DOHH2 (cell line): Measurements from ENCODE around the gene PRKCE.

Source experiments
- H3F3A ChIP-seq: fragments of 200-600 bp; sonication (generic), shearing (Covaris generic); 2 replicates; pipeline ENCODE4 v1.6.0; 2016; ENCODE audit warnings: antibody characterized with exemption, mild to moderate bottlenecking; ENCODE audit not compliant: control insufficient read depth, insufficient read depth
- H3K27ac ChIP-seq: fragments of 200-600 bp; sonication (generic); 2 replicates; pipeline ENCODE4 v1.5.1; 2014; ENCODE audit warnings: low read depth, mild to moderate bottlenecking, low read length, moderate library complexity
- H3K27me3 ChIP-seq: fragments of 200-600 bp; sonication (generic); 2 replicates; pipeline ENCODE4 v1.6.1; 2014; ENCODE audit warnings: mild to moderate bottlenecking, low read length, mixed read lengths; ENCODE audit not compliant: control insufficient read depth
- H3K36me3 ChIP-seq: fragments of 200-600 bp; sonication (generic); 2 replicates; pipeline ENCODE4 v1.6.1; 2014; ENCODE audit warnings: mild to moderate bottlenecking, low read length, moderate library complexity, mixed read lengths; ENCODE audit not compliant: control insufficient read depth
- H3K4me1 ChIP-seq: fragments of 200-600 bp; sonication (generic); 2 replicates; pipeline ENCODE4 v1.6.1; 2014; ENCODE audit warnings: mild to moderate bottlenecking, low read length, mixed read lengths; ENCODE audit not compliant: control insufficient read depth
- H3K4me2 ChIP-seq: fragments of 200-600 bp; sonication (generic); 2 replicates; pipeline ENCODE4 v1.6.0; 2014; ENCODE audit warnings: mild to moderate bottlenecking, low read length, moderate library complexity
- H3K4me3 ChIP-seq: fragments of 200-600 bp; sonication (generic); 2 replicates; pipeline ENCODE4 v1.5.1; 2014; ENCODE audit warnings: mild to moderate bottlenecking, low read length, mixed read lengths
- H3K79me2 ChIP-seq: fragments of 200-600 bp; sonication (generic); 2 replicates; pipeline ENCODE4 v1.6.1; 2014; ENCODE audit warnings: mild to moderate bottlenecking, low read length, mixed read lengths; ENCODE audit not compliant: control insufficient read depth
- H3K9me2 ChIP-seq: fragments of 200-600 bp; sonication (generic); replicated peaks from 2 replicates; pipeline ENCODE4 v1.6.1; 2014; ENCODE audit warnings: mild to moderate bottlenecking, low read length, mixed read lengths; ENCODE audit not compliant: control insufficient read depth
- H3K9me3 ChIP-seq: fragments of 200-600 bp; sonication (generic); 2 replicates; pipeline ENCODE4 v1.6.1; 2014; ENCODE audit warnings: antibody characterized with exemption, low read length, mixed read lengths; ENCODE audit not compliant: control insufficient read depth, insufficient read depth
- H4K20me1 ChIP-seq: fragments of 200-600 bp; sonication (generic); 2 replicates; pipeline ENCODE4 v1.6.0; 2014; ENCODE audit warnings: low read depth, mild to moderate bottlenecking, antibody characterized with exemption, low read length, moderate library complexity; ENCODE audit not compliant: control insufficient read depth, insufficient read depth
- CTCF ChIP-seq: fragments of 200-600 bp; sonication (generic); IDR thresholded peaks from one replicate; pipeline ENCODE4 v1.5.1; 2014; ENCODE audit warnings: antibody characterized with exemption, mild to moderate bottlenecking, low read depth, low read length; ENCODE audit not compliant: poor library complexity, severe bottlenecking
- EZH2phosphoT487 ChIP-seq: fragments of 200-600 bp; sonication (generic); IDR thresholded peaks from 2 replicates; pipeline ENCODE4 v1.6.1; 2017; ENCODE audit warnings: borderline replicate concordance, mild to moderate bottlenecking, antibody characterized with exemption, low read length, moderate library complexity, mixed read lengths

Gene PRKCE

GRCh38 chr2:45851576-45852304, 200.3 kb downstream of the PRKCE start:
- H3K4me2 ChIP-seq = peak overlapping the region; percentile 14
- H3K9me2 ChIP-seq = no peaks in the 10 kb centered on the region
- peaks cover 14% of the 10 kb centered on the region for H3K4me1 ChIP-seq
- H3K4me3 ChIP-seq = no peak overlapping the region
- H3K27me3 ChIP-seq = no peaks in the 10 kb centered on the region
- H3K9me3 ChIP-seq = no peaks in the 10 kb centered on the region
- H3F3A ChIP-seq = no peaks in the 10 kb centered on the region
- no peak overlapping the region for H3K27ac ChIP-seq
- H3K79me2 ChIP-seq = no peaks in the 10 kb centered on the region
- H3K36me3 ChIP-seq = no peaks in the 10 kb centered on the region
- no peak for TF ChIP-seq EZH2phosphoT487
- no peak for TF ChIP-seq CTCF
- no peaks in the 10 kb centered on the region for H4K20me1 ChIP-seq

GRCh38 chr2:45852450-45853150, 201.1 kb downstream of the PRKCE start:
- Histone ChIP-seq H3K27ac (no peak overlapping the region), H3K79me2 (no peaks in the 10 kb centered on the region), H3F3A (no peaks in the 10 kb centered on the region), H3K9me2 (no peaks in the 10 kb centered on the region), H3K9me3 (no peaks in the 10 kb centered on the region), H3K4me1 (peaks cover 14% of the 10 kb centered on the region), H3K4me2 (peak overlapping the region; percentile 14), H4K20me1 (no peaks in the 10 kb centered on the region), H3K36me3 (no peaks in the 10 kb centered on the region), H3K4me3 (no peak overlapping the region), H3K27me3 (no peaks in the 10 kb centered on the region)
- TF ChIP-seq CTCF (no peak), EZH2phosphoT487 (no peak)

- Histone ChIP-seq H3K9me3 (no peaks in the 10 kb centered on the region), H3K27ac (no peak overlapping the region), H3K27me3 (no peaks in the 10 kb centered on the region), H3K4me2 (no peak overlapping the region), H3K9me2 (no peaks in the 10 kb centered on the region), H3K36me3 (no peaks in the 10 kb centered on the region), H3K79me2 (no peaks in the 10 kb centered on the region), H4K20me1 (no peaks in the 10 kb centered on the region), H3K4me3 (no peak overlapping the region), H3K4me1 (peaks cover 14% of the 10 kb centered on the region), H3F3A (no peaks in the 10 kb centered on the region)
- TF ChIP-seq CTCF = no peak
- TF ChIP-seq EZH2phosphoT487 = no peak
These were observed 203.9 kb downstream of the PRKCE start for GRCh38 chr2:45855374-45855773.
